GM20000 (cell line): ENCODE results near the gene SH3RF3.

Experiments
- DNase-seq: peaks from one replicate; pipeline ENCODE4 v3.0.0; 2012; ENCODE audit warnings: low spot score
- CTCF ChIP-seq: IDR thresholded peaks from 2 replicates; pipeline ENCODE4 v1.5.1; 2012; ENCODE audit warnings: mild to moderate bottlenecking, control low read depth; ENCODE audit errors: extremely low read depth, missing control alignments

SH3RF3 gene

DNA sequence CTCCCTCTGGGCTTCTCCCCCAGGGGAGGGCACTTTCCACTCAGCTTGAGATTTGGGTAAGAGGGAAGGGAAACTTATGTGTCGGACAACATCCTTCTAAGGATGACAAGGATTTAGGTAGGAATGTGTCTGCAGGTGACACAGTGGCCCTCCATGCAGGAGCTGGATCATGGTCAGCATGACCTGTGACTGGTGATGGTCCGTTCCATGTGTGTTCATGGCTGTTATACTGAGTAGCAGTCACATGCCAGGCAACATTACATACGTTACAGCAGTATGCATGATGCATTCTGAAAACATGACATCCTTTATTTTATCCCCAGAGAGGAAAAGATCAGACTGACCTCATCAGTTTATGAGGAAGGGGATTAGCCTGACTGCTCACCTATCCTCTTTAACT lies 292.6 kb downstream of the SH3RF3 start:
- no peak for DNase-seq
- TF ChIP-seq CTCF: no peak

- no peak for DNase-seq
- no peak for TF ChIP-seq CTCF
Observed at GRCh38 chr2:109422071-109422757, 293.2 kb downstream of the SH3RF3 start.

- DNase-seq: no peak
- TF ChIP-seq CTCF: no peak
Observed at GRCh38 chr2:109422758-109423500, 293.9 kb downstream of the SH3RF3 start.

GRCh38 chr2:109423556-109424359 lies 294.8 kb downstream of the SH3RF3 start:
- no peak for TF ChIP-seq CTCF
- DNase-seq: no peak

GRCh38 chr2:109425411-109425810 lies 296.4 kb downstream of the SH3RF3 start:
- TF ChIP-seq CTCF: no peak
- DNase-seq: no peak

GRCh38 chr2:109427661-109428091 lies 298.7 kb downstream of the SH3RF3 start:
- no peak for TF ChIP-seq CTCF
- no peak for DNase-seq

GRCh38 chr2:109428281-109428680 lies 299.3 kb downstream of the SH3RF3 start:
- TF ChIP-seq CTCF: no peak
- DNase-seq: no peak
